T1000 (cell line): ENCODE measurements around the gene NDUFA11.

Experiments
- DNase-seq: peaks from one replicate; lab custom pipeline; 2025; ENCODE audit warnings: mixed read lengths; lab: John Stamatoyannopoulos, UW

The NDUFA11 gene

DNA sequence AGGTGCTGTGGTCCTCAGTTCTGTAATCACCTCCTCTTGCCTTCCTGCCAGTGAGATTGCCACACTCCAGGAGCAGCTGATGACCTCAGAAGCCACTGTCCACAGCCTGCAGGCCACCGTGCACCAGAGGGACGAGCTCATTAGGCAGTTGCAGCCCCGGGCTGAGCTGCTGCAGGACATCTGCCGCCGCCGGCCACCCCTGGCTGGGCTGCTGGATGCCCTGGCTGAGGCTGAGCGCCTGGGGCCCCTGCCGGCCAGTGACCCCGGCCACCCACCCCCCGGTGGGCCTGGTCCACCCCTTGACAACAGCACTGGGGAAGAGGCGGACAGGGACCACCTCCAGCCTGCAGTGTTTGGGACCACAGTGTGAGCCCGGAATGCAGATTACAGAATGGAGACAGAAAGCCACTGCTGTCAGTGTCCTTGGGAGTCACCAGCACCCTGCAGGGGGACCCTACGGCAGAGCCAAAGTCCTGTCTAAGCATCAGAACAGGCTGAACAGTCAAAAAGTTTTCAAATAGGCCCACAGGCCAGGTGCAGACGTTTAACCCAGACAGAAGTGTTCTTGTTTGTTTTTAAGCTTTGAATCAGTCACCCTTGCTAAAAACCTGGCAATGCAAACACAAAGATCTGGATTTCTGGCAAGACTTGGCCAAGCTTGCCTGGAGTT, 5.3 kb upstream of the NDUFA11 start:
- no peak for DNase-seq

DNA sequence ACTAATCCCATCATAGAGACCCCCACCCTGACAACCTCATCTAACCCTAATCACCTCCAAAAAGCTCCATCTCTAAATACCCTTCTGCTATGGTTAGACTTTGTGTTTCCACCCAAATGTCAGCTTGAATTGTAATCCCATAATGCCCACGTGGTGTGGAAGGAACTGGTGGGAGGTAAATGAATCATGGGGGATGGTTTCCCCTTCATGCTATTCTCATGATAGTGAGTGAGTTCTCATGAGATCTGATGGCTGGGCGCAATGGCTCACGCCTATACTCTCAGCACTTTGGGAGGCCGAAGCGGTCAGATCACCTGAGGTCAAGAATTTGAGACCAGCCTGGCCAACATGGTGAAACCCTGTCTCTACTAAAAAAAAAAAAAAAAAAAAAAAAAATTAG, 3.7 kb upstream of the NDUFA11 start:
- no peak for DNase-seq

DNA sequence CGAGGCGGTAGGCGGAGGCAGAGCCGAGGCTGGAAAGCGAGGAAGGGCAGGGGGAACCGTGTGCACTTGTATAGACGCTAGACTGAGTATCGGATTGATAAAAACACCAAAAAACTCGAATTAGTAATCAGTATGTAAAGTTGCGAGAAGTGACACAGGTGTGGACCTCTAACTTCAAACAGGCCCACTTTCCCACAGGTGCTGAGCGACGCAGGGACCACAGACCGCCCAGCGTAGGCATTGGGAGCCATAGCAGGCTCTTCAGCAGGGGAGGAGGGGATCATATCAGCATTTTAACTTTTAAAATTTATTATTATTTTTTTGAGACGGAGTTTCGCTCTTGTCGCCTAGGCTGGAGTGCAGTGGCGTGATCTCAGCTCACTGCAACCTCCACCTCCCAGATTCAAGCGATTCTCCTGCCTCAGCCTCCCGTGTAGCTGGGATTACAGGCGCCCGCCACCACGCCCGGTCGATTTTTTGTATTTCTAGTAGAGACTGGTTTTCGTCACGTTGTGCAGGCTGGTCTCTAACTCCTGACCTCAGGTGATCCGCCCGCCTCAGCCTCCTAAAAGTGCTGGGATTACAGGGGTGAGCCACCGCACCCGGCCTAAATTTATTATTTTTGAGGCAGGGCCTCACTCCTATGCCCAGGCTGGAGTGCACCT, 1.7 kb upstream of the NDUFA11 start:
- DNase-seq: no peak

DNA sequence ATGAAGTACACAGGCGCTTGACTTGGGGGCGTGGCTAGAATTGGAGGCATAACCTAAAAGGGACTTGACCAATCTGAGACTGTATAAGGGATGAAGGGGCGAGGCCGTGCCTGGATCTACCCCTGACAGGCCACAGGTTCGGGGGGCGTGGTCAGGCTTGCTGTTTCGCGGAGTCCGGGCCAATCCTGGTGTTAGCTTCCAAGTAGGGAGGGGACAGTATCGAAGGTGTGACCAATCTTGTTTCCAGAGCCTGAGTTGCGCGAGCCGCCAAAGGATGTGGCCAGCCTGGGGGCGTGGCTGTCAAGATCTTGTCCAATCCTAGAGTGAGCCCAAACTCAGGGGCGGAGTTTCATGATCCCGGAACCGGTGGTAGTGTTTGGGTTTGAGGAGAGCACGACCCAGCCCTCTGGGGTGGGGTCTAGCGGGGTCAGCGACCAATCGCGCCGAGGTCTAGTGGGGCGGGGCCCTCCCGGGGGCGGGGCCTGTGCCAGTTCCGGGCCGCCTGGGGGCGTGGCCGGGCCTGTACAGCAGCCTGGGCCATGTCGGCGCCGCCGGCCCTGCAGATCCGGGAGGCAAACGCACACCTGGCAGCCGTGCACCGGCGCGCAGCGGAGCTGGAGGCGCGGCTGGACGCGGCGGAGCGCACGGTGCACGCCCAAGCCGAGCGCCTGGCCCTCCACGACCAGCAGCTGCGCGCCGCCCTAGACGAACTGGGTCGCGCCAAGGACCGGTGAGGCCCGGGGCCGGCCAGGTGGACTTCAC, 943 bp upstream of the NDUFA11 start, which contains the start of gene VMAC:
VMAC (plus strand) TSS at position 521 of the 762 bp plus-strand sequence; CDS start at position 540, 19 bp downstream.
- peak; percentile 99 for DNase-seq

DNA sequence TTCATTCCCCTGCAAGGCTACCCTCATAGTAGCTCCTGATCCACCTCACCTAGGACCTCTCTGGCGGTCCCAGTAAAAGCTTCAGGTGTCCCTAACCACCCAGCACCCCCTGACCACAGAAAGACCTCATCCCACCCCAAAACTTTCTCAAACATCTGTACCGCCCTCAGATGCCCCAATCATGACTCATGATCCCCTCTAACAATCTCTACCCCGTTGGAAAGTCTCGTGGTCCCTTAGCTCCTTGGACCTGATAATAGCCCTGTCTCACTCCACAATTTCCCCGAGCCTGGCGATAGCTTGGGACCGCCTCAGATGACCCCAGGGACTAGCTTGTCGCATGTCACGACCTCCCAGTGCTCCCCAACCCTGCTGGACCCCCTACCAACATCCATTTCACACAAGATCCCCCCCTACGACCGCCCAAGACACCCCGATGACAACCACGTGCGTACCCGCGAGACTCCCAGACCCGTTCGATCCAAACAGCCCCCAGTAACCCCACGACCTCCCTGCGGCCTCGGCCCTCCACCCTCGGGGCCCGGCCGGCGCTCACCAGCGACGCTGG, 450 bp downstream of the NDUFA11 start:
- DNase-seq: no peak

DNA sequence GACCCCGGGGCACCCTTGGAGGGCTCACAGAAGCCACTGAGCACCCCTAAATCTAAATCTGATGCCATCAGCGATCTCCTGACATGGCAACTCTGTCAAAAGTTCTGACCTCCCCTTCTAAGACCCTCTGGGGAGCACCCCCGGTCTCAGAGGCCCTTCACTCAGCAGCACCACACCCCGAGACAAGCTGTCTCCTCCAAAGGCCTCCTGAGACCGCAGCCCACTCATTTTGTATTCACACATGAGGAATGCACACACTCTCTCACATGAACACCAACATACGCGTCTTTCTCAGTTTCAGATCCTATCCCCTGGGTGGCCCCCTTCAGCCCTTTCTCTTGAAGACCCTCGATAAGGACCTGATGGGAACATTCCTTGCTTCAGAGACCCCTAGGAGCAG, 2.6 kb downstream of the NDUFA11 start:
- no peak for DNase-seq

DNA sequence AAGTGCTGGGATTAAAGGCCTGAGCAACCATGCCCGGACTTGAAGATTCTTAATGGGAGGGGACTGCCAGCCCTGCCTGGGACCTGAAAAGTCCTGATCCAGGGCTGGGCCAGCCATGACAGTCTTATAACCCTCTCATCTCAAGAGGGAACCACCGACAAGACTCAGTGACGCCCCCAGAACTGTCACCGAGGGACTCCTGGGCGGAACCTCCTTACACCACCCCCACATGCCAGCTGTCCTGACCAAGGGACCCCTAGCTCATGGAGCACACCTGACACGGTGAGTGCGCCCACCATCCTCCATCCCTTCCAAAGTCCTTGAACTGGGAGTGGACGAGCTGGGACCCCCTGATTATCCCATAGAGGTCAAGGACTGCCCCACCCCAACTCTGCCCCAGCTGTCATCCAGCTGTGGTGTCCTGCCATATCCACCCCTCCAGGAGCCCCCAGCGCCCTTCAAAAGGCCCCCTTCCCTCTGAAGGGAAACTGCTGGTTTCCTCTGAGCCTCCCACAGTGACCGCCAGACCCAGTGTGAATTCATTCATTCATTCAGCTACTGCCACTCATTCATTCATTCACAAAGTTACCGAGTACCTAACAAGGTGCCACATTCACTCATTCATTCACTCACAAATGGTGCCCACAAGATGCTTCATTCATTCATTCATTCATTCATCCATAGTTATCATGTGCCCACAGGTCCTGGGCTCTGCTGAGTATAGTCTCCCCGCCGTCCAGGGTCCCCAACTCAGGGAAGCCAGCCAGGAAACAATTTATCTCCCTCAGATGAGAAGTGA, 3.7 kb downstream of the NDUFA11 start:
- DNase-seq: no peak

DNA sequence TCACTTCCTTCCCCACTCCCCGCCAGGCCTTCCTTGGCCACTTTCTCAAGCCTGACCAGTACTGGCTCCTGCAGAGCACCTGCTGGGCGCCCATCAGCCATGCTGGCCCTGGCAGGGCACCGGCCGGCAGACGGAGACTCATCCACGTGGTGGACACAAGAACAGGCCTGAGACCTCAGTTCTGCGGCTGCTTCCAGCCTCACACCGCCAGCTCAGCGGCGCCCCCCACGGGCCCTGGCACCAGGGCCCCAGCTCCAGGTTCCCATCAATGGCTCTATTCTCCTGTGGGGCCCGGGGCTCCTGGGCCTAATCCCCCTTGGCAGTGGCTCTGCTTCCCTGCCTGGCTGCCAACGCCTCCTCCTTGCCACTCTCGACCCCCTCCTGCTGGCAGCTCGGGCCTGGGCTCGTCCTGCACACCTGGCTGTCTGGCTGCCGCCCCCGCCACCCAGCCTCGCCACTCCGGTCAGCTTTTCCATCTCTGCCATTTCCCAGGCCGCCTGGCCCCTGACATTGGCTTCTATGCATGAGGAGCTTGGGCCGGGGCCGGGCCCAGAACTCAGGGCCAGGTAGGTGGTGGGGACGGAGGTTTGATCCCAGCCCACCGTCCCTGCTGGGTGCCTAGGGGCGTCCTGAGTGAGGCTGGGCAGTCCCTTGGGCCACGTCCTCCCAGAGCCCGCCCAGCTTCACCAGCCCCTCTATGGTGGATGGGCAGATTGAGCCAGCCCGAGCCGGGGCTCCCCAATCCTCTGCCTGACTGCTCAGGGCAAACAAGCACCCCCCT, 6.2 kb downstream of the NDUFA11 start:
- DNase-seq: no peak

DNA sequence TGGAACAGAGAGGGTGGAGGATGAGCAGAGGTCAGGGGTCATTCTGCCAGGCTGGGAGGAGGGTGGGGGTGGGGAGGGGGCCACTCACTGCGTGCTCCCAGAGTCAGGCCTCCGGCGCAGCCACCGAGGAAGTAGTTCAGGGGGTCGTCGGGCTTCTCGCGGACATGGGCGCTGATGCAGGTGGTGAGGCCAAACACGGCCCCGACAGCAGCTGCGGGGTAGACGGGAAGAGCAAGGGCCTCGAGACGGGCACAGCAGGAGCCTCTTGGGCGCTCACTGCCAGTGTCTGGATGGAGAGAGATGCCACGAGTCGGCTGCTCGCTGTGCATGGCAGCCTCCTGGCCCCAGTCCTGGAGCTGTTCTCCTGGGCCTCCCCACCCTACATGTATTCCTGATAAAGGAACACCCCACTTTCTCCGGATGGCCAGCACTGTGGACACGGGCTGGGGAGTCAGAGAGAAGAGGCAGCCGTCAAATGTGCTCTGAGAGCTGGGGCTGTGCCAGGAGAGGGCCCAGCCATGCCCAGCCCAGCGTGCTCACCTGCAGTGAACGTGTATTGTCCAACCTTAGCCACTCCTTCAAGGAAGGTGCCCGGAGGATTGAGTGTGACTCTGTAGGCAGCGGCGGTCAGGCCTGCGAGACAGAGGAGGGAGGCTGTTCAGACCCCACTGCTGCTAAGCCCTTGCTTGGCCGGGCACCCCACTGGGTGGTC, 7.1 kb downstream of the NDUFA11 start:
- no peak for DNase-seq

DNA sequence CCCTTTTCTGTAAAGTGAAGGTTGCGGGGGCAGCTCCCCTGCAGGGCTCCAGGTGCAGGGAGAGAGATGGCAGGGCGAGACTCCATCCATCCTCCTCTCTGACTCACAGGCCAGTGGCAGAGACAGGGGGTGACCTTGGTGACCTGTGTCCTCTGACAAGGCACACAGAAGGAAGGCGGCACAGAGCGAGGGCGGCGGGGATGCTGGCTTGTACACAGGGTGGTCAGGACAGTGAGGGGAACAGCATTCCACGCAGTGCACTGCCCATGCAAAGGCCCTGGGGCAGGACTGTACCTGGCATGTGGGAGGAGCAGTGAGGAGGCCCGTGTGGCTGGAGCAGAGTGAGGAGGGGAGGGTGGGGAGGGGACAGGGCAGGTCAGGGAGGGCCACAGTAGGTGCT, 7.7 kb downstream of the NDUFA11 start:
- no peak for DNase-seq

DNA sequence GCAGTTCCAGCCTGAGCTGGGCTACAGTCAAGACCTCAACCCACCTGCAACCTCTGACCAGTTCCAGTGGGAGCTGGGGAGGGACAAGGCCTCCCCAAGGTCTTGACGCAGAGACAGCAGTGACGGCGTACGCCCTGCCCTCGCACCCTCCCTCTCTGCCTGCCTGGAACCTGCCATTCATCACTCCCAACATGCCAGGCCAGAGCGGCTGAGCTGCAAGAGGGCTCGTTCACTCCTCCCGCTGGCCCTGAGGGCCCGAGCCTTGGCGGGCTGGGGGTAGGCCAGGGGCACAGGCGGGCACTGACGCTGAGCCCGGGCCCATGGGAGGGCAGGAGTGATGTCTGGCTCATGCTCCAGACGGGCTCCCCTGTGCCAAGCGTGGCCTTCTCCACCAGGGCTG, 8.2 kb downstream of the NDUFA11 start:
- no peak for DNase-seq

DNA sequence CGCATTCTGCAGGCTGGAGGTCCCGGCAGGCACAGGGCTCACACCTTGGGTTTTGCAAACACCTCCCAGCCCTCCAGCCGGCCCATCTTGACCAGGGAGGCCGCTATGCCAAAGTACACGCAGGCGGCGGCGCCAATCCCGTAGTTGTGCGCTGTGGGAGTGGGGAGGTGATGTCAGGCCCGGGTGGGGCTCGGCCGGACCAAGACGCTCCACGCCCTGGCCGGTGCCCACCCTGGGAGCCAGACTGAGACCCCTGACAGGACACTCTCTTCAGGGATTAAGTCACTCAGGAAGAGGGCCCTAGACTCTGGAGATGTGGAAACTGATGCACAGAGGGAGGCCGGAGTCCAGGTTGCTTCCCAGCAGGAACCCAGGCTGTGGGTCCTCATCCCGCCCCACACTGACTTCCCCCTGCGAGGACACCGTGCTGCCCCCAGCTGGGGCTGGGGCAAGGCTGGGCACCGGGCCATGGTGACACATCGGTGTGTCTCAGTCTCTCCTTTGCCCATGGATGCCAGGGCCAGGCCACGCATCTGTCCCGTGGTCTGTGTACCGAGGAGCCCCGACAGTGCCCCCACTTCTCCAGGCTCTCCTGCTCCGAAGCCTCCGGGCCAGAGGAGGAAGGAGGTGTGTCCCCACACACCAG, 8.8 kb downstream of the NDUFA11 start:
- DNase-seq: no peak

DNA sequence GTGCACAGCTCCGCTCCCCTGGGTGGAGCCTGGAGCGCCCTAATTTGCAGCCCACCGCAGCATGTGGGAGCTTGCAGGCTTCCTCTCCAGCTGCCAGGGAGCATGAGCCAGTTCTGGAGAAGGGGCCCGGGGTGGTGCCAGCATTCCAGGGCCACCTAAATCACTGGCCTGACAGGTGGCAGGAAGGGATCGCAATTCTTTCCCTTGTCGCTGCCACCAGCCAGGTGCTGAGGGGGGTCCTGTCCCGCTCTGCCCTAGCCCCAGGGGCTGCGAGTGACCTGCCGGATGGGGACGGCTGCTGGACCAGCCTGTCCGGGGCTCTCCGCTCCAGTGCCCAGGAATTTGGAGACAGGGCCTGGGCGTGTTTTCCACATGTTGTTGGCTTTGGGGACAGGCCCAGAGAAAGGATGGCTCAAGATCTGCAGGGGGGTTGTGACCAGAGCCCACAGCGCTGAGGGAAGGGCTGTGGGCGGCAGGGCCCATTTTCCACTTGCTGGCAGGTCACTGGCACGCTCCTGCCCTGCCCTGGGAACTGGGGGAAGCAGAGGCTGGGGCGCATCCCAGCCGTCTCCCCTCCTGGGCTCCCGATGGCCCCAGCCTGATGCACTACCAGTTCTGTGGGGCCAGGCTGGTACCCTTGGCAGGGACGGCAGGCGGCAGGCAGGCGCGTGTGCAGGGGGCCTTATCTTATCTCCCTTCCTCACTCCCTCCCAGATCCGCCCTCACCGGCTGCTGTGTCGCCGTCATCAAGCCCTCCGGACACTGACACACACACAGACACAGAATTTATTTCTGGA, 9.5 kb downstream of the NDUFA11 start:
- no peak for DNase-seq

DNA sequence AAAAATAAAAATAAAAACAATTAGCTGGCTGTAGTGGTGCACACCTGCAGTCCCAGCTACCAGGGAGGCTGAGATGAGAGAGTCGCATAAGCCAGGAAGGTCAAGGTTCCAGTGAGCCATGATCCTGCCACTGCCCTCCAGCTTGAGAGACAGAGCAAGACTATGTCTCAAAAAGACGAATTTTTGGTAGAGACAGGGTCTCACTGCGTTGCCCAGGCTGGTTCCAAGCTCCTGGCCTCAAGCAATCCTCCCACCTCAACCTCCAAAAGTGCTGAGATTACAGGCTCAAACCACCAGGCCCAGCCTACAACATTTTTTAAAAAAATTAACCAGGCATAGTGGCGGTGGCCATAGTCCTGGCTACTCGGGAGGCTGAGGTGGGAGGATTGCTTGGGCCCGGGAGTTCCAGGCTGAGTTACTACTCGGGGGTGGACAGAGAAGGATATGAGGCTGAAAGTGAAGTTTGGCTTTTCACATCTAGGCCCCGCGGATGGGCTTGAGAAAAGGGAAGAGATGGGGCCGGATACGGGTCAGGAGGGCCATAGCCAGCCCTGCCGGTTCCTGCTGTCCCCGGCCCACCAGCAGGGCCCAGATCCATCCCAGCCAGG, 10.2 kb downstream of the NDUFA11 start:
- no peak for DNase-seq

DNA sequence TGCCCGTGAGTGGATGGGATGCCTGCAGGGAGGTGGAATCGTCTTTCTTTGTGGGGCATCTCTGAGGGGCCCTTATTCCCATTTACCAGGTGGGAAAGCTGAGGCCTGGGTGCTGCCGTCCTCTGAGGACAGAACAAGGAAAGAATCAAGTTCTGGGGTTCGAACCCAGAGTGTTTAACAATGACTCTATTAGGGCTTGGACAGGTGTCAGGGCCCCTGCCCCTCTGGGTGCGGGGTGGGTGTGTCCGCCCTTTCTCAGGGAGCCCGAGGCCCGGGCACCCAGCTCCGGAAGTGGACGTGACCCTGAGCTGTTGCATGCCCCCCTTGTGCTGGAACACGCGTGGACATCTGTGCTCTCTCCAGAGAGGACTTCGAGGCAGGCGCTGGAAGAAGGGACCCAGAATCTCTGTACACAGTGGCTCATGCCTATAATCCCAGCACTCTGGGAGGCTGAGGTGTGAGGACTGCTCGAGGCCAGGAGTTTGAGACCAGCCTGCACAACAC, 10.8 kb downstream of the NDUFA11 start:
- no peak for DNase-seq

DNA sequence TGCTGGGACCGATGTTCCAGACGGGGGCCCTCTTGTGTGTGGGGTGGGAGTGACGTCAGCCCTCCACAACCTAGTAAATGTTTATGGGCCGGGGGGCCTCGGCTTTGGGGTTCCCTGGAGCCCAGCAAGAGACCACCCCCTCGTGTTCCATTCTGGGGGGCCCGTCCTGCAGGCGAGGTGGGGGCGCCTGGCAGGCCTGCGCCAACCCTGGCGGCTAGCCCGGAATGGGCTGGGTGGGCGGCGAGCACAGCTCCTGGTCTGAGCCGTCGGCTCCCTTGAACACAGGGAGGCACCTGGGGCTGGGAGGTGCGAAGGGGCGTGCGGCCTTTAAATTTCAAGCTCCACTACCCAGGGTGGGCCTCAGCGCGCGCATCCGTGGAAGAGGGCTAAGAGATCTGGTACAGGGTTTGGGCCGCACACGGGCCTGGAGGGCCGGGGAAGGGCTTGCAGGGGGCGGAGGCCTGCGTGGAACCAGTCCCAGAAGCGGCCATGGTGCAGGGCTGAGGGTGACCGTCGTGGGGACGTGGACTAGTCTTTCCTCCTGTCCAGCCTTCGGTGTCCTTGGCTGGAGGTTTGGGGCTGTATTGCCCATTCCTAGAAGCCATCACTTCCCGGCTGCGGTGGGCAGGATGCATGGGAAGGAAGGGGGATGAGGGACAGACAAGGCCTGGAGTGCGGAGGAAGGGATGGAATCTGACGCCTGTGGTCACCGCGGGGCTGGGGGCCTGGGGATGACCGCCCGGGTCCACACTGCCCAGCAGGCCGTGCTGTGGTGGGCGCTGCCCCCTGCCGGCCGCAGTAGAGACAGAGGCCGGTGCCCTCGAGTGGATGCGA, 11.4 kb downstream of the NDUFA11 start:
- DNase-seq: no peak

DNA sequence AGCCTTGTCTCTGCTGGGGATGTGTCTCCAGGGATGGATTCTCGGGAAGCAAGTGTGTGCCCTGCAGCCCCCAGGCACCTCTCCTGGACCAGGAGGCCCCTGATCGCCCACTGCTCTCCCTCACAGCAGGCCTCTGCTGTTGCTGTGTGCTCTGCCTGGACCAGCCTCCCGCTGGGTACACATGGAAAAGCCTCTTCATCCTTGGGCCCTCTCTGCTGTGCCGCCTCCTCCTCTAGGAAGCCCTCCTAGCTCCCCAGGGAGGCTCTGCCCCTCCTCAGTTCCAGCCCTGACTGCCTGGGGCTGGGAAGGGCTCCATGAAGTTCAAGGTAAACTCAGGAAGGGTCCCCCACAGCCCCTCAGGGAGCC, 12.0 kb downstream of the NDUFA11 start:
- DNase-seq: no peak

DNA sequence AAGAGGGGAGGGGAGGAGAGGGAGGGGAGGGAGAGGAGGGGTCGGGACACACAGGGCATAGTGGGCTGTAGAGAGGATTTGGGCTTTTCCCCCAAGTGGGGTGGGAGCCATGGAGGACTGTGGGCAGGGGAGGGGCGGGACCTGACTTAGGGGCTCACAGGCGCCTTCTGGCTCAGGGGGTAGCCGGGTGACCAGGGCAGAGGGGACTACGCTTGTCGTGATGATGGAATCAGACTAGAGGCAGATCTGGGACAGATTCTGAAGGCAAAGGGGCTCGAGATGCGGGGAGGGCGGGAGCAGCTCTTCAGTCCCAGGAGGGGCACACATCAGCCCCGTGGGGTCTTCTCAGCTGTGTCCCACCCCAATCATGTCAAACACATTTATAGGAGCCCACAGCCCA, 13.5 kb downstream of the NDUFA11 start:
- DNase-seq: no peak
